GM12891 (cell line): Measurements from ENCODE around the gene CUBN.

ENCODE experiments used
- DNase-seq: peaks from one replicate; pipeline ENCODE4 v3.0.0; 2011; ENCODE audit warnings: low spot score; ENCODE audit not compliant: insufficient read length
- FAIRE-seq: peaks from 2 replicates; lab custom pipeline; 2011; peaks lifted over from hg19 to GRCh38; lab: Jason Lieb, UNC
- PAX5 ChIP-seq: IDR thresholded peaks from 2 replicates; pipeline ENCODE4 v1.6.1; 2011; ENCODE audit warnings: low read length, moderate library complexity, mild to moderate bottlenecking; ENCODE audit not compliant: insufficient read depth, severe bottlenecking
- POLR2A ChIP-seq: IDR thresholded peaks from 2 replicates; pipeline ENCODE4 v1.6.1; 2011; ENCODE audit warnings: low read depth, low read length, control low read depth
- POLR2AphosphoS5 ChIP-seq: IDR thresholded peaks from 2 replicates; pipeline ENCODE4 v1.6.1; 2011; ENCODE audit warnings: low read depth, low read length, control low read depth
- POU2F2 ChIP-seq: IDR thresholded peaks from 2 replicates; pipeline ENCODE4 v1.6.1; 2011; ENCODE audit warnings: low read depth, mild to moderate bottlenecking, control low read depth, low read length, moderate library complexity
- SPI1 ChIP-seq: IDR thresholded peaks from 2 replicates; pipeline ENCODE4 v1.6.1; 2011; ENCODE audit warnings: low read depth, low read length, control low read depth
- TAF1 ChIP-seq: IDR thresholded peaks from 2 replicates; pipeline ENCODE4 v1.6.1; 2011; ENCODE audit warnings: low read depth, low read length, control low read depth

The CUBN gene

GRCh38 chr10:16965740-16966447 lies 163.7 kb downstream of the CUBN start:
- TF ChIP-seq POU2F2 (no peak), SPI1 (no peak), POLR2AphosphoS5 (no peak), PAX5 (no peak)
- FAIRE-seq: no peak
- DNase-seq: no peak

- DNase-seq (no peak), FAIRE-seq (no peak)
- TF ChIP-seq POU2F2 (no peak), TAF1 (no peak), POLR2AphosphoS5 (no peak), PAX5 (no peak), SPI1 (no peak), POLR2A (no peak)
Measured at GRCh38 chr10:16965344-16965616, 164.3 kb downstream of the CUBN start.

GRCh38 chr10:16964576-16965343 lies 164.9 kb downstream of the CUBN start:
- no peak for TF ChIP-seq POLR2AphosphoS5
- TF ChIP-seq TAF1: no peak
- TF ChIP-seq SPI1: no peak
- FAIRE-seq (no peak), DNase-seq (no peak)

GRCh38 chr10:16960551-16960950 lies 169.1 kb downstream of the CUBN start:
- no peak for FAIRE-seq
- no peak for DNase-seq
- no peak for TF ChIP-seq POLR2A
- TF ChIP-seq SPI1: no peak
- no peak for TF ChIP-seq TAF1
- TF ChIP-seq POLR2AphosphoS5: no peak
- TF ChIP-seq POU2F2: no peak
- no peak for TF ChIP-seq PAX5

GRCh38 chr10:16957038-16957437 lies 172.6 kb downstream of the CUBN start:
- TF ChIP-seq TAF1 (no peak), PAX5 (no peak), POLR2A (no peak), POU2F2 (no peak), POLR2AphosphoS5 (no peak), SPI1 (no peak)
- FAIRE-seq: no peak
- no peak for DNase-seq

GRCh38 chr10:16954280-16955030 lies 175.2 kb downstream of the CUBN start:
- no peak for DNase-seq
- FAIRE-seq: no peak
- TF ChIP-seq TAF1 (no peak), PAX5 (no peak), POU2F2 (no peak), POLR2AphosphoS5 (no peak), POLR2A (no peak), SPI1 (no peak)

- FAIRE-seq: no peak
- no peak for DNase-seq
- TF ChIP-seq POU2F2 (no peak), SPI1 (no peak), TAF1 (no peak), PAX5 (no peak), POLR2A (no peak), POLR2AphosphoS5 (no peak)
Measured at GRCh38 chr10:16953270-16953669, 176.3 kb downstream of the CUBN start.

GRCh38 chr10:16952610-16953009 lies 177.0 kb downstream of the CUBN start:
- no peak for TF ChIP-seq TAF1
- TF ChIP-seq POLR2A: no peak
- TF ChIP-seq POU2F2: no peak
- no peak for TF ChIP-seq SPI1
- TF ChIP-seq POLR2AphosphoS5: no peak
- no peak for TF ChIP-seq PAX5
- DNase-seq (no peak), FAIRE-seq (no peak)

- FAIRE-seq: no peak
- TF ChIP-seq POLR2A (no peak), POLR2AphosphoS5 (no peak), PAX5 (no peak), TAF1 (no peak), POU2F2 (no peak), SPI1 (no peak)
- no peak for DNase-seq
Measured at GRCh38 chr10:16952080-16952479, 177.5 kb downstream of the CUBN start.
